KMS-11 (cell line): Measurements from ENCODE around the gene ADCY6.

Source experiments
- H2AFZ ChIP-seq: fragments of 200-600 bp; sonication (generic); 2 replicates; pipeline ENCODE4 v1.6.1; 2016; ENCODE audit warnings: antibody characterized with exemption, mixed run types, low read depth
- H3K27ac ChIP-seq: fragments of 200-600 bp; sonication (generic); 2 replicates; pipeline ENCODE4 v1.6.1; 2016; ENCODE audit warnings: mild to moderate bottlenecking, mixed run types
- H3K27me3 ChIP-seq: fragments of 200-600 bp; sonication (generic); 2 replicates; pipeline ENCODE4 v1.6.1; 2017; ENCODE audit warnings: mild to moderate bottlenecking, low read depth, mixed run types, moderate library complexity; ENCODE audit not compliant: insufficient read depth
- H3K36me3 ChIP-seq: fragments of 200-600 bp; sonication (generic); 2 replicates; pipeline ENCODE4 v1.6.1; 2017; ENCODE audit warnings: mild to moderate bottlenecking, mixed run types; ENCODE audit not compliant: insufficient read depth
- H3K4me1 ChIP-seq: fragments of 200-600 bp; sonication (generic); 2 replicates; pipeline ENCODE4 v1.6.1; 2016; ENCODE audit warnings: mild to moderate bottlenecking, low read depth, mixed run types; ENCODE audit not compliant: poor library complexity, severe bottlenecking
- H3K4me2 ChIP-seq: fragments of 200-600 bp; sonication (generic); 2 replicates; pipeline ENCODE4 v1.7.0; 2016; ENCODE audit warnings: mild to moderate bottlenecking, mixed run types
- H3K4me3 ChIP-seq: fragments of 200-600 bp; sonication (generic); IDR thresholded peaks from 2 replicates; pipeline ENCODE4 v1.6.1; 2017; ENCODE audit warnings: low read depth, low read length, mixed read lengths; ENCODE audit not compliant: insufficient read depth
- H3K79me2 ChIP-seq: fragments of 200-600 bp; sonication (generic); 2 replicates; pipeline ENCODE4 v1.6.1; 2016; ENCODE audit warnings: low read depth, mixed run types; ENCODE audit not compliant: insufficient read depth
- H3K9ac ChIP-seq: fragments of 200-600 bp; sonication (generic); 2 replicates; pipeline ENCODE4 v1.6.1; 2016; ENCODE audit warnings: mild to moderate bottlenecking, mixed run types
- H4K20me1 ChIP-seq: fragments of 200-600 bp; sonication (generic); 2 replicates; pipeline ENCODE4 v1.6.1; 2016; ENCODE audit warnings: mild to moderate bottlenecking, mixed run types; ENCODE audit not compliant: insufficient read depth
- CTCF ChIP-seq: fragments of 200-600 bp; sonication (generic); conservative IDR thresholded peaks from 2 replicates; pipeline ENCODE4 v1.6.1; 2017; ENCODE audit warnings: low read depth, mild to moderate bottlenecking, antibody characterized with exemption, low read length, moderate library complexity, mixed read lengths

ADCY6 gene

GRCh38 chr12:48767047-48767446 is 21.8 kb downstream of the ADCY6 start:
- TF ChIP-seq CTCF = no peak

GRCh38 chr12:48765753-48766162 is 23.1 kb downstream of the ADCY6 start:
- no peaks in the 10 kb centered on the region for H3K27me3 ChIP-seq
- no peak overlapping the region for H3K27ac ChIP-seq
- H3K4me2 ChIP-seq = peak overlapping the region; percentile 74; the same call in 1 of the 2 replicates
- TF ChIP-seq CTCF = no peak
- no peak overlapping the region for H3K4me3 ChIP-seq
- H3K4me1 ChIP-seq = peaks cover 19% of the 10 kb centered on the region
- H3K79me2 ChIP-seq = no peaks in the 10 kb centered on the region
- H3K36me3 ChIP-seq = no peaks in the 10 kb centered on the region
- H3K9ac ChIP-seq = no peak overlapping the region
- H4K20me1 ChIP-seq = no peaks in the 10 kb centered on the region
- H2AFZ ChIP-seq = no peak overlapping the region

More at GRCh38 chr12:48767047-48767446, 21.8 kb downstream of the ADCY6 start:
- no peak overlapping the region for H3K9ac ChIP-seq
- H3K36me3 ChIP-seq = no peaks in the 10 kb centered on the region
- no peak overlapping the region for H2AFZ ChIP-seq
- peaks cover 19% of the 10 kb centered on the region for H3K4me1 ChIP-seq
- no peaks in the 10 kb centered on the region for H3K27me3 ChIP-seq
- H4K20me1 ChIP-seq = no peaks in the 10 kb centered on the region
- H3K79me2 ChIP-seq = no peaks in the 10 kb centered on the region
- H3K4me3 ChIP-seq = no peak overlapping the region
- H3K4me2 ChIP-seq = no peak overlapping the region
- no peak overlapping the region for H3K27ac ChIP-seq

- no peak overlapping the region for H3K9ac ChIP-seq
- no peak overlapping the region for H2AFZ ChIP-seq
- H4K20me1 ChIP-seq = no peaks in the 10 kb centered on the region
- no peak for TF ChIP-seq CTCF
- no peak overlapping the region for H3K4me2 ChIP-seq
- peaks cover 19% of the 10 kb centered on the region for H3K4me1 ChIP-seq
- H3K4me3 ChIP-seq = no peak overlapping the region
- H3K27me3 ChIP-seq = no peaks in the 10 kb centered on the region
- no peaks in the 10 kb centered on the region for H3K79me2 ChIP-seq
- H3K36me3 ChIP-seq = no peaks in the 10 kb centered on the region
- no peak overlapping the region for H3K27ac ChIP-seq
Observed at GRCh38 chr12:48764521-48764920, 24.4 kb downstream of the ADCY6 start.

- Histone ChIP-seq H3K4me3 (no peak overlapping the region), H3K4me1 (peaks cover 4% of the 10 kb centered on the region), H3K27ac (no peak overlapping the region), H3K79me2 (no peaks in the 10 kb centered on the region), H3K27me3 (0 out of 2 replicates have a peak, but pooled peaks cover 4% of the 10 kb centered on the region), H2AFZ (no peak overlapping the region), H3K4me2 (no peak overlapping the region), H3K36me3 (no peaks in the 10 kb centered on the region), H3K9ac (no peak overlapping the region), H4K20me1 (no peaks in the 10 kb centered on the region)
- no peak for TF ChIP-seq CTCF
Observed at GRCh38 chr12:48758737-48759136, 30.2 kb downstream of the ADCY6 start.
